Loucy (cell line): Measurements from ENCODE around the gene IRAK3.

Experiments used
- EZH2phosphoT487 ChIP-seq: fragments of 200-600 bp; IDR thresholded peaks from 2 replicates; pipeline ENCODE4 v1.6.1; 2018; ENCODE audit warnings: antibody characterized with exemption, mild to moderate bottlenecking, moderate library complexity, borderline replicate concordance
- TF ChIP-seq, protein P1 (sequence below): fragments of 200-600 bp; sonication (generic); conservative IDR thresholded peaks from 2 replicates; pipeline ENCODE4 v1.5.1; 2014; ENCODE audit warnings: mild to moderate bottlenecking, antibody characterized with exemption, low read length

DNA sequence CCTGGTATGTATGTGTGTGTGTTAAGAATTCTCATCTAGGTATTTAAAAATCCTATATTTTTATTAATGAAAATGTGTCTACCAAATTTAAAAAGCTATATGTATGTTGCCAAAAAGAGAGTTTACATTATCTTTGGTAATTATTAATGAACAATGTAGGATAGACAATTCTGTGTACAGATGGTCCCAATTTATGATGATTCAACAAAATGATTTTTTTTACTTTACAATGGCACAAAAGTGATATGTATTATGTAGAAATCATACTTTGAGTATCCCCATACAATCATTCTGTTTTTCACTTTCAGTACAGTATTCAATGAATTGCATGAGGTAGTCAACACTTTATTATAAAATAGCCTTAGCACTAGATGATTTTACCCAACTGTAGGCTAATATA lies 39.4 kb downstream of the IRAK3 start:
- TF ChIP-seq, protein P1, sequence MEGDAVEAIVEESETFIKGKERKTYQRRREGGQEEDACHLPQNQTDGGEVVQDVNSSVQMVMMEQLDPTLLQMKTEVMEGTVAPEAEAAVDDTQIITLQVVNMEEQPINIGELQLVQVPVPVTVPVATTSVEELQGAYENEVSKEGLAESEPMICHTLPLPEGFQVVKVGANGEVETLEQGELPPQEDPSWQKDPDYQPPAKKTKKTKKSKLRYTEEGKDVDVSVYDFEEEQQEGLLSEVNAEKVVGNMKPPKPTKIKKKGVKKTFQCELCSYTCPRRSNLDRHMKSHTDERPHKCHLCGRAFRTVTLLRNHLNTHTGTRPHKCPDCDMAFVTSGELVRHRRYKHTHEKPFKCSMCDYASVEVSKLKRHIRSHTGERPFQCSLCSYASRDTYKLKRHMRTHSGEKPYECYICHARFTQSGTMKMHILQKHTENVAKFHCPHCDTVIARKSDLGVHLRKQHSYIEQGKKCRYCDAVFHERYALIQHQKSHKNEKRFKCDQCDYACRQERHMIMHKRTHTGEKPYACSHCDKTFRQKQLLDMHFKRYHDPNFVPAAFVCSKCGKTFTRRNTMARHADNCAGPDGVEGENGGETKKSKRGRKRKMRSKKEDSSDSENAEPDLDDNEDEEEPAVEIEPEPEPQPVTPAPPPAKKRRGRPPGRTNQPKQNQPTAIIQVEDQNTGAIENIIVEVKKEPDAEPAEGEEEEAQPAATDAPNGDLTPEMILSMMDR, result no peak
- TF ChIP-seq EZH2phosphoT487, result no peak
